Naive thymus-derived CD8-positive, alpha-beta T cell (primary cell): ENCODE results near the gene MYLK. TPM values are rescaled to one million over a fixed set of nuclear protein-coding genes. Genes with fewer than 3 reads are reported as not detected.
A peak's percentile ranks its signal among the peaks of the same experiment; 100 is the strongest.
"Not testable (repeated sequence)": the region's sequence is repeated elsewhere in the genome, so short reads cannot be mapped to it uniquely, and the experiment has no call there.

ENCODE experiments used
- ATAC-seq, 2 donors: fragments of 150-1000 bp; cut with Tn5 transposase in 1 of 2; sonication (Bioruptor Pico), chemical (Tn5 transposase) in 1 of 2; 1 replicate in 1 of 2; 2 replicates in 1 of 2; pipeline ENCODE4 v1.10.0; 2021; ENCODE audit warnings: mild to moderate bottlenecking in 2 of 2, moderate library complexity in 2 of 2
- POLR2A ChIA-PET: fragments of 350-600 bp; sonication (Branson Sonifier 250); formaldehyde crosslinking; loops from one replicate; lab custom pipeline; 2021; ENCODE audit warnings: antibody characterized with exemption; lab: Charles Lee
- DNase-seq, 10 donors: peaks; one replicate each; pipeline versions ENCODE4 v3.0.0 to v3.0.0-alpha.2; 2020 to 2022
- H3K27ac Mint-ChIP-seq, 10 donors: one replicate each; pipeline ENCODE4 v1.8.0; 2020 to 2022; ENCODE audit warnings: mild to moderate bottlenecking in 10 of 10, mixed read lengths in 10 of 10, moderate library complexity in 4 of 10, inconsistent platforms in 1 of 10
- H3K27me3 Mint-ChIP-seq, 5 donors: one replicate each; pipeline ENCODE4 v1.8.0; 2021 to 2022; ENCODE audit warnings: mixed read lengths in 5 of 5
- H3K36me3 Mint-ChIP-seq, 3 donors: one replicate each; pipeline ENCODE4 v1.8.0; 2020 to 2022; ENCODE audit warnings: mixed read lengths in 3 of 3, mild to moderate bottlenecking in 2 of 3, inconsistent platforms in 1 of 3
- H3K4me1 Mint-ChIP-seq, 4 donors: one replicate each; pipeline ENCODE4 v1.8.0; 2021 to 2022; ENCODE audit warnings: mixed read lengths in 4 of 4
- H3K4me3 Mint-ChIP-seq, 10 donors: one replicate each; pipeline ENCODE4 v1.8.0; 2020 to 2022; ENCODE audit warnings: mild to moderate bottlenecking in 10 of 10, mixed read lengths in 10 of 10, moderate library complexity in 6 of 10, inconsistent platforms in 1 of 10
- H3K9me3 Mint-ChIP-seq, 9 donors: one replicate each; pipeline ENCODE4 v1.8.0; 2020 to 2022; ENCODE audit warnings: mixed read lengths in 9 of 9, mild to moderate bottlenecking in 3 of 9, inconsistent platforms in 1 of 9, moderate library complexity in 1 of 9
- polyA plus RNA-seq, 3 donors: library from polyadenylated mRNA; unstranded; fragments of 300-500 nt; fragmentation: Illumina TruSeq; gene quantifications; one replicate each; pipeline ENCODE4 v1.2.3, GENCODE V29; 2021
- total RNA-seq, 8 experiments: library from RNA in 2 of 8; stranded (reverse) in 2 of 8; gene quantifications; one replicate each; pipeline ENCODE4 v1.2.3 and lab custom pipeline; 2021 to 2026

The MYLK gene
- total and polyA plus RNA-seq, 5 experiments from 2014 or later = 0.02 to 0.16 (median 0.10) TPM; not detected in 2

DNA sequence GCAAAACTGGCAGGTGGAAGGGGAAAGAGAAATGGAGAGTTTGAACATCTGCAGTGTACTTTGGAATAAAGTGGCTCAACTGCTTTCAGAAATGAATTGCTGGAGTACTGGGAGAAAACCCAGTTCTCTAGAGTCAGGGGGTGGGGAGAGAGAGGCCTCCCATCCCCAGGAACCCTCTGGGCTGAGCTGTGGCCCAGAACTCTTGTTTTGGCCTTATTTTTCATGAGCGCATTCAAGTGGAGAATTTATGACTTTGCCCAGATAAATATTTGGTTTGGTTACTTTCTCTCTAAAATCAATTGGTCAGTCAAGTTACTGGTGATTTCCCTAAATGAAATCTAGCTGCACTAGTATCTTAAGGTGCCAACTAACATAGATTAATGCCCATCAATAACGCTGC, 270.6 kb downstream of the MYLK start:
- ATAC-seq (no peak), DNase-seq (no peak)
- Mint-ChIP-seq H3K27me3 (no peaks in the 10 kb centered on the region), H3K27ac (no peak overlapping the region), H3K9me3 (no peaks in the 10 kb centered on the region), H3K36me3 (peaks cover 0 to 31% (median 11%) of the 10 kb centered on the region in 3 donors), H3K4me3 (no peak overlapping the region), H3K4me1 (peaks cover 0 to 18% (median 4%) of the 10 kb centered on the region in 4 donors)
- POLR2A ChIA-PET = no interaction called here

DNA sequence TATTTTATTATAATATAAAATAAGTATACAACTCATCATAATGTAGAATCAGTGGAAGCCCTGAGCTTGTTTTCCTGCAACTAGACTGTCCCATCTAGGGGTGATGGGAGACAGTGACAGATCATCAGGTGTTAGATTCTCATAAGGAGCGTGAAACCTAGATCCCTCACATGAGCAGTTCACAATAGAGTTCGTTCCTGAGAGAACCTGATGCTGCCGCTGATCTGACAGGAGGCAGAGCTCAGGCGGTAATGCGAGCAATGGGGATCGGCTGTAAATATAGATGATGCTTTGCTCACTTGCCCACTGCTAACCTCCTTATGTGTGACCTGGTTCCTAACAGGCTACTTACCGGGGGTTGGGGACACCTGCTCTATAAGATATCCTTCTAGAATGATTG, 272.5 kb downstream of the MYLK start:
- DNase-seq, POLR2A ChIA-PET, H3K27me3 Mint-ChIP-seq, H3K9me3 Mint-ChIP-seq, H3K27ac Mint-ChIP-seq, H3K4me3 Mint-ChIP-seq, ATAC-seq: not testable (repeated sequence)
- Mint-ChIP-seq H3K4me1 (peaks cover 0 to 10% (median 4%) of the 10 kb centered on the region in 4 donors), H3K36me3 (peaks cover 0 to 31% (median 11%) of the 10 kb centered on the region in 3 donors)

GRCh38 chr3:123611082-123611481, 273.1 kb downstream of the MYLK start:
- Mint-ChIP-seq H3K9me3 (no peaks in the 10 kb centered on the region), H3K27me3 (no peaks in the 10 kb centered on the region), H3K36me3 (peaks cover 0 to 31% (median 11%) of the 10 kb centered on the region in 3 donors), H3K4me3 (no peak overlapping the region), H3K4me1 (peaks cover 0 to 13% (median 4%) of the 10 kb centered on the region in 4 donors), H3K27ac (no peak overlapping the region)
- no peak for DNase-seq
- ATAC-seq = no peak
- POLR2A ChIA-PET = no interaction called here

- Mint-ChIP-seq H3K4me3 (no peak overlapping the region), H3K9me3 (no peaks in the 10 kb centered on the region), H3K4me1 (peaks cover 0 to 13% (median 5%) of the 10 kb centered on the region in 4 donors), H3K27me3 (no peaks in the 10 kb centered on the region), H3K27ac (peak overlapping the region in 1 of 10 donors; percentile 52), H3K36me3 (peaks cover 0 to 31% (median 11%) of the 10 kb centered on the region in 3 donors)
- POLR2A ChIA-PET = no interaction called here
- peak in 1 of 10 donors; percentile 5 for DNase-seq
- ATAC-seq = peak in 1 of 2 donors; percentile 30
These were observed 273.8 kb downstream of the MYLK start for GRCh38 chr3:123610331-123610730.

- Mint-ChIP-seq H3K4me3 (no peak overlapping the region), H3K36me3 (peaks cover 0 to 33% (median 7%) of the 10 kb centered on the region in 3 donors), H3K9me3 (no peaks in the 10 kb centered on the region), H3K27ac (no peak overlapping the region), H3K27me3 (no peaks in the 10 kb centered on the region), H3K4me1 (peaks cover 0 to 13% (median 5%) of the 10 kb centered on the region in 4 donors)
- no peak for ATAC-seq
- POLR2A ChIA-PET = no interaction called here
- DNase-seq = no peak
These were observed 275.1 kb downstream of the MYLK start for GRCh38 chr3:123609063-123609462.

DNA sequence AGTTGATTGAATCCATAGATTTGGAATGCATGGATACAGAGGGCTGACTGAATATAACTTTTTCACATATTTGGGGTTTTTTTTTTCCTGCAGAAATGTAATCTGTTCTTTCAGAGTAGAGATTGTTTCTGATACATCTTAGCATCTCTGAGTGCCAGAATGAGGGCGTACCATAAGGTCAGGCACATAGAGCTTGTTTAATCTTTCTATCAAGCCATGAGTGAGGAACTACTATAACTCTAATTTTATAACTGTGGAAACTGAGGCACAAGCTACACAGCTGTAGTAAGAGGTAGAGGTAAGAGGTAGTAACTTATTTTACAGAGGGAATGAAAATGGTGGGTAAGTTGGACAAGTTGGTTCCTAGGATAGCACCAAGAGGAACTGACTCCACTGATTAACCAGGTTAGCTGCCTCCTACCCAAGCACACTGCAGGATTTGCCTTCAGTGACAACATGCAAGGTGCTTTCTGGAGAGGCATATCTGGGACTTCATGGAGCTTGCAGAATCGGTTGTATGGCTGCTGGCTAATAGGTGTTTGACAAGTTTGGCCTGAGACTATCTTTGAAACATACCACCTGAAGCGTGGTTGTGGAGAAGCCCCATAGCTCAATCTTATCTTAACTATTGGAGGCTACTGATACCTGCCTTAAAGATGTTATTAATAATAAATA, 275.7 kb downstream of the MYLK start:
- ATAC-seq = no peak
- Mint-ChIP-seq H3K9me3 (no peaks in the 10 kb centered on the region), H3K27ac (no peak overlapping the region), H3K4me1 (peaks cover 0 to 13% (median 4%) of the 10 kb centered on the region in 4 donors), H3K36me3 (peaks cover 0 to 28% (median 3%) of the 10 kb centered on the region in 3 donors), H3K4me3 (no peak overlapping the region), H3K27me3 (no peaks in the 10 kb centered on the region)
- no peak for DNase-seq
- POLR2A ChIA-PET = no interaction called here

GRCh38 chr3:123606527-123606926, 277.6 kb downstream of the MYLK start:
- H3K9me3 Mint-ChIP-seq = no peaks in the 10 kb centered on the region
- peaks cover 0 to 18% (median under 1%) of the 10 kb centered on the region in 3 donors for H3K36me3 Mint-ChIP-seq
- no peak overlapping the region for H3K4me3 Mint-ChIP-seq
- DNase-seq (no peak), ATAC-seq (no peak)
- peaks cover 0 to 13% (median 4%) of the 10 kb centered on the region in 4 donors for H3K4me1 Mint-ChIP-seq
- no peak overlapping the region for H3K27ac Mint-ChIP-seq
- POLR2A ChIA-PET = no interaction called here
- no peaks in the 10 kb centered on the region for H3K27me3 Mint-ChIP-seq

- peaks cover 0 to 16% (median 4%) of the 10 kb centered on the region in 3 donors for H3K36me3 Mint-ChIP-seq
- H3K27ac Mint-ChIP-seq = peak overlapping the region in 2 of 10 donors; percentile 46 to 74
- H3K9me3 Mint-ChIP-seq = no peaks in the 10 kb centered on the region
- H3K4me1 Mint-ChIP-seq = peaks cover 0 to 11% (median 3%) of the 10 kb centered on the region in 4 donors
- no peaks in the 10 kb centered on the region for H3K27me3 Mint-ChIP-seq
- POLR2A ChIA-PET = no interaction called here
- DNase-seq (no peak), ATAC-seq (no peak)
- H3K4me3 Mint-ChIP-seq = no peak overlapping the region
These were observed 278.3 kb downstream of the MYLK start for GRCh38 chr3:123605789-123606234.

GRCh38 chr3:123603153-123603552, 281.0 kb downstream of the MYLK start:
- ATAC-seq, H3K9me3 Mint-ChIP-seq, H3K27ac Mint-ChIP-seq, DNase-seq, POLR2A ChIA-PET, H3K4me3 Mint-ChIP-seq, H3K27me3 Mint-ChIP-seq: not testable (repeated sequence)
- Mint-ChIP-seq H3K36me3 (peaks cover 0 to 15% (median 15%) of the 10 kb centered on the region in 3 donors), H3K4me1 (peaks cover 2 to 15% (median 4%) of the 10 kb centered on the region in 4 donors)

DNA sequence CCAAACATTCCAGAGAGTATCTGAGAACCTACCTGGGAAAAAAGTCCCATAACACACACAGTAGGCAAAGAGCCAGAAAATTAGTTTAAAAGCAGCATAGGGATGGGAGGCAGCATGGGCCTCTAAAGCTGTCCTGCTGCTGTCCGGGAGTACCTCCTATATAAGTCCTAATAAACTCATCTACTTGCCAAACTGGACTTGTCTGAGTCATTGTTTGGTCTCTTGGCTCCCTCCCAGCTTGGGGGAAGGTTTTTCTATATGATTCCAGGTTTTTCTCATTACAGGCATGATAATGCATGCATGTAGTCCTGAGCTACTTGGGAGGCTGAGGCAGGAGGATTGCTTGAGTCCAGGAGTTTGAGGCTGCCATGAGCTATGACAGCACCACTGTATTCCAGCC, 281.8 kb downstream of the MYLK start:
- Mint-ChIP-seq H3K27ac (no peak overlapping the region), H3K4me1 (peaks cover 2 to 15% (median 4%) of the 10 kb centered on the region in 4 donors), H3K9me3 (no peaks in the 10 kb centered on the region), H3K36me3 (peaks cover 0 to 17% (median 15%) of the 10 kb centered on the region in 3 donors), H3K4me3 (no peak overlapping the region), H3K27me3 (no peaks in the 10 kb centered on the region)
- ATAC-seq = no peak
- POLR2A ChIA-PET = no interaction called here
- DNase-seq = no peak

DNA sequence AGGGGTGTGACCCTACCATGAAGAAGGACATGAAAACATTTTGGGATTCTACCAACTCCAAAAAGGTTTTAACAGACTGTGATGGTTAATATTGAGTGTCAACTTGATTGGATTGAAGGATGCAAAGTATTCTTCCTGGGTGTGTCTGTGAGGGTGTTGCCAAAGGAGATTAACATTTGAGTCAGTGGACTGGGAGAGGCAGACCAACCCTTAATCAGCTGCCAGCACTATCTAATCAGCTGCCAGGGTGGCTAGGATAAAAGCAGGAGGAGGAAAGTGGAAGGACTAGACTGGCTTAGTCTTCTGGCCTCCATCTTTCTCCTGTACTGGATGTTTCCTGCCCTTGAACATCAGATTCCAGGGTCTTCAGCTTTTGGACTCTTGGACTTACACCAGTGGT, 283.3 kb downstream of the MYLK start:
- H3K27me3 Mint-ChIP-seq, POLR2A ChIA-PET, H3K4me3 Mint-ChIP-seq, H3K27ac Mint-ChIP-seq, H3K9me3 Mint-ChIP-seq, DNase-seq, ATAC-seq: not testable (repeated sequence)
- Mint-ChIP-seq H3K4me1 (peaks cover 0 to 15% (median 2%) of the 10 kb centered on the region in 4 donors), H3K36me3 (peaks cover 0 to 18% (median 15%) of the 10 kb centered on the region in 3 donors)

DNA sequence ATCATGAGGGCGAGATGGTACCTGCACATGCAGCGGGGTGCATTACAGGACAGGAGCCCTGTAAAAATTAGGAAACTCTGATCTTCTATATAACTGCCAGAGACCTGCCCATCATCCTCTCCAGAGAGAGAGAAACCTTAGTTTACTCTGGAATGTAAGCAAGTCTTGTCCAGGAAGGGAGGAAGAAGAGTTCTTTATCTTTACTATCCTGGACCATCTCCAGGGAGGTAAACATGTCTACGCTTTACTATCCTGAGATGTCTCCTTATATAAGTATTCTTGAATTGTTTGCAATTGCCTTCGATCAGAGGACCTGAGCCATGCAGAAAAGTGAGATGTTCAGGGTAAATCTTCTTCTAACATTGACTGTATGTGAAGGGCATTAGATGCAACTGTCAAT, 286.6 kb downstream of the MYLK start:
- ATAC-seq (no peak), DNase-seq (no peak)
- POLR2A ChIA-PET = no interaction called here
- no peak overlapping the region for H3K27ac Mint-ChIP-seq
- no peaks in the 10 kb centered on the region for H3K27me3 Mint-ChIP-seq
- no peak overlapping the region for H3K4me3 Mint-ChIP-seq
- peaks cover 0 to 19% (median 18%) of the 10 kb centered on the region in 3 donors for H3K36me3 Mint-ChIP-seq
- peaks cover 0 to 15% (median 4%) of the 10 kb centered on the region in 4 donors for H3K4me1 Mint-ChIP-seq
- peaks cover 0 to 1% (median 0%) of the 10 kb centered on the region in 9 donors for H3K9me3 Mint-ChIP-seq

- no peak overlapping the region for H3K4me3 Mint-ChIP-seq
- no peak for ATAC-seq
- H3K27me3 Mint-ChIP-seq = no peaks in the 10 kb centered on the region
- H3K27ac Mint-ChIP-seq = peak overlapping the region in 1 of 10 donors; percentile 15
- H3K4me1 Mint-ChIP-seq = peaks cover 0 to 10% (median 4%) of the 10 kb centered on the region in 4 donors
- no peak for DNase-seq
- H3K9me3 Mint-ChIP-seq = peaks cover 0 to 17% (median 12%) of the 10 kb centered on the region in 9 donors
- peaks cover 8 to 27% (median 24%) of the 10 kb centered on the region in 3 donors for H3K36me3 Mint-ChIP-seq
- POLR2A ChIA-PET = interaction anchor here (1.2 kb wide), 1 partner anchor 10 kb away, joined by 3 read pairs; no protein-coding TSS in a partner anchor
These were observed 288.5 kb downstream of the MYLK start for GRCh38 chr3:123595396-123596180.
